ENCODE measurements around the gene GLYAT.
"Not testable (repeated sequence)": the region's sequence is repeated elsewhere in the genome, so short reads cannot be mapped to it uniquely, and the experiment has no call there.

Gene GLYAT

GRCh38 chr11:58742981-58743880, 11.5 kb upstream of the GLYAT start:
- no peak for DNase-seq

- no peak for DNase-seq
Observed at GRCh38 chr11:58742140-58742539, 10.4 kb upstream of the GLYAT start.

- no peak for DNase-seq
Observed at GRCh38 chr11:58741127-58741526, 9.4 kb upstream of the GLYAT start.

GRCh38 chr11:58740447-58740846, 8.7 kb upstream of the GLYAT start:
- no peak for DNase-seq

GRCh38 chr11:58739725-58740430, 8.1 kb upstream of the GLYAT start:
- DNase-seq, result no peak

GRCh38 chr11:58734681-58735490, 3.1 kb upstream of the GLYAT start:
- DNase-seq, result no peak

- no peak for DNase-seq
Observed at GRCh38 chr11:58730507-58731089, 1.1 kb downstream of the GLYAT start.

GRCh38 chr11:58727415-58727797, 4.3 kb downstream of the GLYAT start:
- DNase-seq, result no peak

GRCh38 chr11:58726737-58727414, 4.9 kb downstream of the GLYAT start:
- DNase-seq, result no peak

GRCh38 chr11:58719406-58720117, 12.2 kb downstream of the GLYAT start:
- DNase-seq, result no peak

- no peak for DNase-seq
Observed at GRCh38 chr11:58712531-58712930, 19.2 kb downstream of the GLYAT start.

- no peak for DNase-seq
Observed at GRCh38 chr11:58711832-58712231, 19.9 kb downstream of the GLYAT start.

- no peak for DNase-seq
Observed at GRCh38 chr11:58707767-58708166, 24.0 kb downstream of the GLYAT start.

- not testable (repeated sequence) for DNase-seq
Observed at GRCh38 chr11:58696825-58697224, 34.9 kb downstream of the GLYAT start.

GRCh38 chr11:58693026-58693425, 38.7 kb downstream of the GLYAT start:
- DNase-seq, result no peak

- no peak for DNase-seq
Observed at GRCh38 chr11:58691675-58692074, 40.1 kb downstream of the GLYAT start.

- DNase-seq, result no peak
Observed at GRCh38 chr11:58688789-58689503, 42.8 kb downstream of the GLYAT start.

GRCh38 chr11:58685973-58686722, 45.6 kb downstream of the GLYAT start:
- DNase-seq, result no peak

GRCh38 chr11:58682660-58683059, 49.1 kb downstream of the GLYAT start:
- DNase-seq, result not testable (repeated sequence)

- not testable (repeated sequence) for DNase-seq
Observed at GRCh38 chr11:58677536-58677935, 54.2 kb downstream of the GLYAT start.

All from NCI-H187 treated with DMSO at 0.1 percent for 48 hours (cell line).